K562 (cell line): ENCODE data around the gene HYAL1. TPM values are rescaled to one million over a fixed set of nuclear protein-coding genes. Genes with fewer than 3 reads are reported as not detected.

ENCODE experiments used
- HCFC1 ChIP-seq: IDR thresholded peaks from 2 replicates; pipeline ENCODE4 v1.6.1; 2012; ENCODE audit warnings: low read depth, low read length, improper control_type of control experiment
- HDAC2 ChIP-seq: fragments of 450-650 bp; IDR thresholded peaks from 2 replicates; pipeline ENCODE4 v1.6.1; 2016; ENCODE audit warnings: mild to moderate bottlenecking
- HES1 ChIP-seq: fragments of 450-650 bp; IDR thresholded peaks from 2 replicates; pipeline ENCODE4 v1.6.1; 2016; ENCODE audit warnings: low read depth, mild to moderate bottlenecking, moderate library complexity
- JUNB ChIP-seq: fragments of 450-650 bp; formaldehyde crosslinking; conservative IDR thresholded peaks from 2 replicates; pipeline ENCODE4 v1.4.0; 2020; ENCODE audit warnings: mild to moderate bottlenecking
- NR1H2 ChIP-seq: sonication (generic); formaldehyde crosslinking; IDR thresholded peaks from 2 replicates; pipeline ENCODE4 v1.4.0; 2020; ENCODE audit warnings: mild to moderate bottlenecking, missing genetic modification reagents
- PHF20 ChIP-seq: fragments of 450-650 bp; IDR thresholded peaks from 2 replicates; pipeline ENCODE4 v1.6.1; 2018; ENCODE audit not compliant: partially characterized antibody
- RNF219 ChIP-seq: fragments of 250-450 bp; sonication (Bioruptor Pico); IDR thresholded peaks from 2 replicates; pipeline ENCODE4 v1.5.0; 2022; ENCODE audit warnings: mild to moderate bottlenecking
- SETDB1 ChIP-seq: IDR thresholded peaks from one replicate; pipeline ENCODE4 v1.6.1; 2012; ENCODE audit warnings: low read length, control low read depth, inconsistent platforms
- SIN3B ChIP-seq: fragments of 450-650 bp; IDR thresholded peaks from 2 replicates; pipeline ENCODE4 v1.6.1; 2017; ENCODE audit warnings: low read depth, mild to moderate bottlenecking, moderate library complexity
- SNRNP70 ChIP-seq: fragments of 200-400 bp; formaldehyde crosslinking; optimal IDR thresholded peaks from 2 replicates; pipeline ENCODE3; 2017; ENCODE audit warnings: low read depth, low read length
- SRSF7 ChIP-seq: fragments of 200-400 bp; formaldehyde crosslinking; optimal IDR thresholded peaks from 2 replicates; pipeline ENCODE3; 2017; ENCODE audit warnings: mild to moderate bottlenecking, low read depth, low read length
- USF1 ChIP-seq: sonication (generic); formaldehyde crosslinking; IDR thresholded peaks from 2 replicates; pipeline ENCODE4 v1.9.0; 2022; ENCODE audit warnings: mild to moderate bottlenecking, missing genetic modification reagents
- YY1 ChIP-seq, 3 experiments: IDR thresholded peaks; 2 replicates each; pipeline ENCODE4 v1.6.1; 2011; ENCODE audit warnings: low read length in 2 of 3, mild to moderate bottlenecking in 2 of 3, moderate library complexity in 2 of 3, borderline replicate concordance in 1 of 3, control low read depth in 1 of 3, low read depth in 1 of 3; ENCODE audit not compliant: insufficient read depth in 3 of 3, insufficient replicate concordance in 2 of 3, control insufficient read depth in 1 of 3, insufficient read length in 1 of 3; ENCODE audit errors: extremely low read depth in 1 of 3
- ZBTB33 ChIP-seq: sonication (generic); formaldehyde crosslinking; IDR thresholded peaks from 2 replicates; pipeline ENCODE4 v1.8.1; 2023; ENCODE audit warnings: mild to moderate bottlenecking, missing genetic modification reagents
- ZC3H8 ChIP-seq: fragments of 450-650 bp; IDR thresholded peaks from 2 replicates; pipeline ENCODE4 v1.6.1; 2017
- ZEB2 ChIP-seq: fragments of 450-650 bp; IDR thresholded peaks from 2 replicates; pipeline ENCODE4 v1.6.1; 2016
- ZFP30 ChIP-seq: fragments of 250-450 bp; sonication (Bioruptor Pico); IDR thresholded peaks from 2 replicates; pipeline ENCODE4 v1.8.0; 2022; ENCODE audit warnings: moderate library complexity, mild to moderate bottlenecking, inconsistent platforms, borderline replicate concordance
- ZMIZ1 ChIP-seq, 2 experiments: fragments of 150-350 bp in 1 of 2; IDR thresholded peaks; 2 replicates each; pipeline ENCODE4 v1.6.1; 2012 to 2016; ENCODE audit warnings: low read depth in 2 of 2, low read length in 2 of 2, mild to moderate bottlenecking in 1 of 2, moderate library complexity in 1 of 2
- ZNF583 ChIP-seq: fragments of 250-450 bp; sonication (Bioruptor Pico); IDR thresholded peaks from 2 replicates; pipeline ENCODE4 v1.4.0; 2020
- polyA plus RNA-seq, 8 experiments: library from polyadenylated mRNA; depleted of rRNA in 4 of 8; stranded (reverse) in 5 of 8; unstranded in 3 of 8; fragments of >200 nt; fragmentation: Nextera tagmentation in 2 of 8; fragmentation: Illumina TruSeq in 1 of 8; extraction: Ambion mirVana in 2 of 8; extraction: Trizol in 1 of 8; gene quantifications; 2 replicates each; pipeline versions ENCODE4 v1.2.1 to v1.2.3, GENCODE V29; 2011 to 2014; ENCODE audit warnings: inconsistent platforms in 1 of 8, missing spikeins in 1 of 8
- total RNA-seq, 7 experiments: library from RNA; depleted of rRNA in 6 of 7; stranded (reverse); fragments of >200 nt in 6 of 7; fragmentation: Illumina TruSeq in 2 of 7; extraction: Trizol in 2 of 7; gene quantifications; 2 replicates each; pipeline versions ENCODE4 v1.2.1 to v1.2.3, GENCODE V29; 2011 to 2021; ENCODE audit warnings: low replicate concordance in 1 of 7

HYAL1 gene
- total and polyA plus RNA-seq, 9 of the 15 experiments (the other 6 are each of a cell fraction or from before 2014, with no cell fraction given): 1.4 to 8.5 (median 4.7) TPM

- TF ChIP-seq USF1 (no peak), ZBTB33 (CRISPR knock-in tag) (no peak; the same call in 1 of the 2 replicates), HCFC1 (peak; percentile 54), PHF20 (no peak), NR1H2 (CRISPR knock-in tag) (no peak), ZFP30 (CRISPR knock-in tag) (no peak), HDAC2 (peak; percentile 79), SIN3B (peak; percentile 50; the same call in 1 of the 2 replicates), RNF219 (CRISPR knock-in tag) (no peak), YY1 (IDR thresholded peaks at IDR 0.05; ENCODE audit: borderline replicate concordance in 1 of 3, control insufficient read depth in 1 of 3, extremely low read depth in 1 of 3, insufficient read depth in 3 of 3, insufficient read length in 1 of 3, insufficient replicate concordance in 2 of 3, low read depth in 1 of 3, low read length in 2 of 3) (peak in 2 of 3 experiments; percentile 20 to 49), ZMIZ1 (IDR thresholded peaks at IDR 0.05; ENCODE audit: low read depth in 2 of 2, low read length in 2 of 2) (no peak), SETDB1 (no peak), HES1 (no peak), JUNB (CRISPR knock-in tag) (no peak), ZNF583 (CRISPR knock-in tag) (no peak), SNRNP70 (no peak), ZC3H8 (no peak), ZEB2 (no peak), SRSF7 (no peak)
These were observed 4.3 kb downstream of the HYAL1 start, which contains the start of the genes HYAL3 and NAA80 (continued) for GRCh38 chr3:50298836-50299637.
